GM19397 (cell line): ENCODE data around the gene CFAP54.
"Not testable (repeated sequence)": the region's sequence is repeated elsewhere in the genome, so short reads cannot be mapped to it uniquely, and the experiment has no call there.

Experiments used
- ATAC-seq: cut with Tn5 transposase; IDR thresholded peaks from one replicate; pipeline ENCODE4 v1.9.1; 2021; ENCODE audit warnings: mild to moderate bottlenecking, moderate library complexity; ENCODE audit not compliant: unreplicated experiment

Gene CFAP54

DNA sequence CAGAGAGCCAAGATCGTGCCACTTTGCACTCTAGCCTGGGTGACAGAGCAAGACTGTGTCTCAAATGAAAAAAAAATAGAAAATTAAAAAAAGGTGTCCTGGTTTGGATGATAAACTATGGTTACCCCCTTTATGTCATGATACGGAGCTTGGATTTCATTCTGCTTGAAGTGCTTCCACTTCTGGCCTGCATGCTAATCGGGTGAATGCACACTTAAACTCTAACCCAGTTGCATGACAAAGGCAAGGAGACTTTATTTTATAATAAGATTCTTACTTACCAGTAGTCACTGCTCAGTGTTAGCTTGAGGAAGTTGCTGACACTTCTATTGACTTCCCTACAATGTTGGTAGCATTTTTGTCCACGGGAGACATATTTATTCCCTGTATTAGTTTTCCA is 24.3 kb downstream of the CFAP54 start:
- ATAC-seq: no peak

DNA sequence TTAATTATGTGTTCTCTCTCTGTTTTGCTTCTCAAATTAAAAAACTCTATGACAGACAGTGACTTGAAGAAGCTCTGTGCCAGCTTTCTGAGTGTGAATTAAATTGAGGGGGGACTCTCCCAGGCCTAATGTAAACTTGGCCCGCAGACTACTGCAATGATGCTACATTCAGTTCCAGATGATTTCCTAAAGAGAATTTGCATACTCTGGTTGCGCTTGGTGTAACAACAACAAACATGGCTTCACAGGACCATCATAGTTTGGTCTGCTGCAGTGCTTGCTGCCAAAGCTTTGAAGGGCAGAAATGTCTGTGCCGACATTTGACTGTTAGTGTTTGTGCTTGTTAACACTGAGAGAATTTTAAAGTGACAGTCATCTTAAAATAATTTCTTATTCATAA is 25.0 kb downstream of the CFAP54 start:
- ATAC-seq: peak; percentile 79

DNA sequence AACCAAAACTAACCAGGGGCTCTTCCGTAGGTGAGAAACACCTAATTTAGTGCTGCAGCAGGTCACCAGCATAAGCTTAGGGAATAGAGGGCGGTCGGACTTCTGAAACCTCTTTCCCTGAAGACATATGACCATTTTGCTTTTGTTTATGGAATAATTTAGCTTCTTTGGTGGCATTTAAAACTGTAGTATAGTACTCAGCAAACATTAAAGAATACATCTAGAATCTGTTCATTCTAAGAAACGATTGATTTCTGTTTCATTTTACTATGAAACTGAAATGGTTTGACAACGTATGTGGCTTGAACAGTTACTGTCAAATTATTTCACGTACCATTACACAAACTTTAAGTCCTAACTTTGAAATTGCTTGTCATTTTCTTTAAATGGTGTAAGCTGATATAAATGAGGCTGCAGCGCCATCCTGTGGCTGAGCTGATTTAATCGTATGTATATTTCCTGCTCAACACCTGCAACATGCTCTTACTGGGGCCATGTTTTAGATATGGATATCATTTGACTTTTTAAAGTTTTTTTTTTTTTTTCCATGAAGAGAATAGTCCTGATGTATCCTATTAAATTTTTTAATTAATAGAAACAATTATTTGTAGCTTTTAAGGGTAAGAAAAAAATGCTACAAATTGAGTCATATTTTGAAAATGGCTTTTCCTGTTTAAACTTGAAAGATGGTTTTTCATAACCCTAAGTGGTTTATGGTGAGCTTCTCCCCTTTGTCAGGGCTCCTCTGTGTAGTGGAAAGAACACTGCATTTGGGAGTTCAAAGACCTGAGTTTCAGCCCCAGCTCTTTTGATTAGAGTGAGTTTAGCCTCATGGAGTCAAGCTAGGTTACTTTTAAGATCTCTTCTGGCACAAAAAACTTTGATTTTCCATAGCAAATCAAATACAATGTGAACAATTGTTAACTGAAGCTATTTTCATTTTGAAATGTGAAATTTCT is 27.4 kb downstream of the CFAP54 start:
- peak; percentile 49 for ATAC-seq

DNA sequence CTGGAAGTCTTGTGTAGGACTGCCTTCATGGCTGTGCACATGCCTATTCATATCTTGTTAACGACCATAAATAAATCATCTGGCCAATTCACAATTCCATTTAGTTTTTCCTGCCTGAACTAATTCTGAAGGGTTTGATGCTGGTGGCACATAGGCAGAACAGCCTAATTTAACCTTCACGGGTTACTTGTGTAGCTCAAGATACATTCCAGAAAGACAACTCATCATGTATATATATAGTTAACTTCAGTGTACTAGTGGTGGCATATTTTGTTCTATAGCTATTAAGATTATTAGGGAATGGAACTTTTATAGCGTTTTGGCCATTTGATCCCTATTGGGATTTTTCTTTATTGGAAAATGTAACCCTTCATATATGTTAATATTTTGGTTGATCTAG is 31.4 kb downstream of the CFAP54 start:
- ATAC-seq: no peak

DNA sequence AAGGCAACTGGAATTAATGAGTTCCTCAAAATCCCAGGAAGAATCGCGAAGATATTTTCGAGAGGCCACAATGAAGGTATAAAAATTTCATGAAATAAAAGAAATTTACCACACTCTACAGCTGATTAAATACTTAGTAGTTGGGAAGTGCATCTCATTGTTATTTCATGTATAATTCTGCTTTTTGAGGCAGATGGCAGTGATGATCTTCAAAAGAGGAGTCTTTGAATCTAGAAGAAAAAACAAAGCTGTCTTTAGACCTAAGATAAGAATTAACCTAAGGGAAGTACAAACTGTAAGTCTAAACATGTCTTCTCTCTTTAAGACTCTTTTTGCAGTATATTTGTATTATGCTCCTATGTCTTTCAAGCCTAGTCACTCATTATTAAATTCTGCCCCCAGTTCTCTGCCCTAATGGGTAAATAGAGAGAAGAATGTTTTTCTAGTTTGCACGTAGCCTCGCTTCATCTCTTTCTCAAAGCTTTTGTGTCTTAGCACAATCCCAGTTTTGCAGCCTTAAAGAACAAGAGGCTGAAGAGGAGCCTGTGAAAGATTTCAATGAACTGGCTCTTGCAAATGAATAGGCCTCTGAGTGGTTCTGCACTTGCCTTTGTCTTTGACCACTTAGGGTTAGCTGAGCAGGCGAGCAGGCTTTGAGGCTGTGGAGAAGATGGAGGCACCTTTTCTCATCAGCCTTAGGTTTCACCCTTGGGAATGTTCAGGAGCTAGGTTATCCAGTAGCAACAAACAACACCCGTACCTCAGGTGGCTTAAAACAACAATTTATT is 32.7 kb downstream of the CFAP54 start:
- no peak for ATAC-seq

DNA sequence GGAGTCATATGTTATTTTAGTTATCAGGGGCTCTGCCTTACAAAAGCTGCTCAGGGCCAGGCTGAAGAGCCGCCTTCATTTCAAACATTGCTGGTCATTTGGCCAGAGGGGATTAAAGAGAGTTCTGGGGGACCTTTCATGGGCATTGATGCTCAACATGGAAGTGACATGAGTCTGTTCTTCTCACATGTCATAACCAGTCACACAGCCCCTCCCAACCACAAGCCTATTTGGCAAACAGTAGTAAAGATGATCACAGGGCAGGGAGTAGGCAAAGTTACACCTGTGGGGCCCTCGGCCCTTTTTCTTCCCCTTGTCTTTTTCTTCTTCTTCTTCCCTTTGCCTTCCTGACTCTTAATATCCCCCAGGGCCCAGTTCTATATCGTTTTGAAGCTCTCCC is 33.3 kb downstream of the CFAP54 start:
- ATAC-seq: no peak

DNA sequence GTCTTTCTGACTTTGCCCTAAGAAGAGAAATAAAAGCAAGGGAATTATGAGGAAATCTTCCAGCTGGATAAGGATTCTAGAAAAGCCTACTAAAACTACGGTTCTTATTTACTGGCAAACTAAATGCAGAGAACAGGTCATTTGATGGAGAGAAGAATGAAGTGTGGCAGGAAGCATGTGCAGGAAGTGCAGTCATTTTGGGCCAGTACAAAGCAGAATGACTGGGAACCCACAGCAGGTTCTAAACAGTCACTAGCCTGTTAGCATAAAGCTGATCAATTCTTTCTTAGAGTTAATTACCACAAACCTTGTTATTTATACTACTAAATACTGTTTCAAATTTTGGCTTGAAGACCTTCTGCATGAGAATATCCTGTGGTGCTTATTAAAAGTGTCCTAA is 36.7 kb downstream of the CFAP54 start:
- ATAC-seq: no peak

DNA sequence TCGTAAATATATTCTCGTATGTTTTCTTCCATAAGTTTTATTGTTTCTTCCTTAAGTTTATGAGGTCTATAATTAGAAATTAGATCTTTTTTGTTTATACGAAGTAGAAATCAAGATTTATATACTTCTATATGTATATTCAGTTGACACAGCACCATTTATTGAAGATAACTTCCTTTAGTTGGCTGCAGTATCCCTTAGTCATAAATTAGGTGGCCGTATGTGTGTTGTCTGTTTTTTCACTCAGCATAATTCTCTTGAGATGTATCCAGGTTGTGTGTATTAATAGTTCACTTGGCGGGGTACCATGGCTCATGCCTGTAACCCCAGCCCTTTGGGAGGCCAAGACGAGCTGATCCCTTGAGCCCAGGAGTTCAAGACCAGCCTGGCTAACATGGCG is 40.5 kb downstream of the CFAP54 start:
- no peak for ATAC-seq

DNA sequence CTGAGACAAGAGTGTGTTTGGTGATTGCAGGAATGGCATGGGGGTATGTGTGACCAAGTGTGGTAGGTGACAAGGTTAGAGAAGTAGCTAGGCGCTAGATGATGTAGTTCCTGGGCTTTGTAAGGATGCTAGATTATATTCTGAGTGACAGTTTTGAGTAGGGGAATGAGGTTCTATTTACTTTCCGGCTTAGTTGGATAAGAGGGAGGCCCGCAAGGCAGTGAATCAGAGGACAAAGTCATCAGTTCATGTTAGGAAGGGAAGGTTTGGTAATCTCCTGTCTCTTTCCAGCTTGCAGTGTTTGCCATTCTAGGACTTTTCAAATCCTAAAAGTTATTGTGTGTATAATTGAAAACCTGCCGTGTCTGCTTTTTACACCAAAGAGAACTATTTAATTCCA is 45.0 kb downstream of the CFAP54 start:
- no peak for ATAC-seq

DNA sequence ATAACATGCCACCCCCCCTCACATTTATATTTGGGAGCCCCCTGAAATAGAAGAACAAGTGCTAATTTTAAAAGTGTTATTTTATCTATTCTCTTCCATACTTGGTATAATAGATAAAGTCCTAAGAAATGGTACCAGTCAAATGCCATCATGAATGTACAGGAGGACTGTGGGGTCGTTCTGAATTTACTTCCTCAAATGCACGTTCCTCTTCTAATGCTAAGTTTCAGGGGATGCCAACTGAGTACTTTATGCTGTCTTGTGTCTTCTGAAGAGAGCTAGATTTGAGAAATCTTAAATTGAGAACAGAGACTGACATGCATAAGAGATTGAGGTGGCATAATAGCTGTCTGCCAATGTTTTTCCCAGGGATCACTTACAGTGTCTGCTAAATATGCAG is 59.0 kb downstream of the CFAP54 start:
- no peak for ATAC-seq

DNA sequence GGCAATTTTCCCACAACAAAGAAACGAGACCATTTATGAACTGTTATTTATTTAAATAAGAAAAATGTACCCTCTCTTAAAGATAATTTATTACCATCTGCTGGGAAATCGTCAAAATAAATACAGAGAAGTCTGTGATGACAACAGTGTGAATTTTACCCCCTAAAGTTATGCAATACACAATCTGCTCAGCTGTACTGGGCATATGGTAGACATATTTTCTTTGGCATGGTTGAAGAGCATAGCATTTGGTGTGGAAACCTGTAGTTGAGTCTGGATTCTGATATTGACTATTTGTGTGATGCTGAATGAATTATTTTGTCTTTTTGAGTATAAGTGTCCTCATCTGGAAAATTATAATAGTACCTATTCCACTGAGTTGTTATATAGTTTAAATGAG is 60.0 kb downstream of the CFAP54 start:
- no peak for ATAC-seq

DNA sequence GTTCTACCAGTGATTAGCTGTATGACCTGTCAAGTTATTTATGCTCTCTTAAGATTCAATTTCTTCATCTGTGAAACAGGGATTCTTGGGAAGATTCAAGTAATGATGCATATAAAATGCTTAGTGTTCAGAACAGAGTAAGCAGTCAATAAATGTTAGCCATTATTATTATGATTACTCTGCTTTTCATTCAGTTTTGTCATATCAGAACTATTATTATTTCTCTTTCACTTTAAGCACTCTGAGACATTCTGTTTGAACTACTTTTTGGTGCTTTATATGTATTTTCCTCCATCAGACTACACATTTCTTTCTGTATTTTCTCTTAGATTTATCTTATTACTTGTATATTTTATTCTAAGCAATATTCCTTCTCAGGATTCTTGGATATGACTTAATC is 81.2 kb downstream of the CFAP54 start:
- peak; percentile 5 for ATAC-seq

DNA sequence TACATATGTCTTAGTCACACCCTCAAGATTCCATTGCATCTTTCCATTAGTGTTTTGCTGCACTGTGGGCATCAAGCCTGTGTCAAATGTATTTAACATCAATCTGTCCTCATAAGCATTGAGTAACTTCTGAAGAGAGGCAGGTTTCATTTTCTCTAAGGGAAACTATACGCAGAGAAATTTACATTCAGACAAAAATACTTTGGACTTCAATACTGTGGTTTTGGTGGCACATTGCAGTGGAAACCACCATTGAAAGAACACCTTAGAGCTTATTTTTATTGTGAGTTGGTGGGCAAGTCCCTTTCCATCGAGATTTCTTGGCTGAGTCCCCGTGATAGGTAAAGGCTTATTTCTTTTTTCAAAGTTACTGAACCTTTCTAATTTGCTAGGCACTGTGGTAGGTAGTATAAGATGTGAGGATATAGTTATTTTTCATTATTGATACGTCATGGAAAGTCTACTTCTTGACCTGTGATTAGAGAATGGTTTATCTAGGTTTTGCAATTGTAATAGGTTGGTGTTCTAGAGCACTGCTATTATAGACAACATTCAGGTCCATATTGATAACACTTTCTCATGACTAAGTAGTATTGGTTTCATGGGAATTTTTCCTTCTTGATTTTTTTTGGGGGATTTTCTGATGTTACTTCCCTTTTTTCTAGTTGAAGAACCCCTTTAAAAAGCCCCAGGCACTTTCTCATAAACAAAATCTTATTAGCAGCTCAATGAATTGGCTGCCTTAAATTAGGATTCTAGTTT is 81.9 kb downstream of the CFAP54 start:
- ATAC-seq: peak; percentile 86

DNA sequence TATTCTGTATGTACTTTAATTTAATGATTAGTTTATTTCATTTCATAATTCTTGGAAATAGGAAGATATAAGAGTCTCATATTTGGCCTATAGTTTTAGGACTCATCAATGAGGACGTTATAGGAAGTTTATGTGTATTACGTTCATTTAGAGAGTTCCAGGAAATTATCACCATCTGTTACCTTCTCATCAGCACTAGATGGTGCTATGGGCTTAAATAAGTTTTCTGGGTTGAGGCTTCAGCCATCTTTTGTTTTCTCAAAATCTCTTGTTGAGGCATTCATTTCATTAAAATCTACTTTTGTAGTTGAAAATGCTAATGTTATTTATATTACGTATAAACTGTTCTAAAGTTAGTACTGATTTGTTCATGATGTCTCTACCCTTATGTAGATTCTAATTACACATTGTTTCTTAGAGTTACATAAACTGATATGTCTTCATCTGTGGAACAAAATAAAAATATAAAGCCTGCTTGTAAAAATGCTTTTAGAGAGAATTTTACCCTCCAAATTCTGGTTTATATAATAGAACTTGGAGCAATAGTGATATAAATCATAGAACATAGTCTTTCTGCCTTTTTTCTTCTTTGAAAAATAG is 89.2 kb downstream of the CFAP54 start:
- ATAC-seq: peak; percentile 89

DNA sequence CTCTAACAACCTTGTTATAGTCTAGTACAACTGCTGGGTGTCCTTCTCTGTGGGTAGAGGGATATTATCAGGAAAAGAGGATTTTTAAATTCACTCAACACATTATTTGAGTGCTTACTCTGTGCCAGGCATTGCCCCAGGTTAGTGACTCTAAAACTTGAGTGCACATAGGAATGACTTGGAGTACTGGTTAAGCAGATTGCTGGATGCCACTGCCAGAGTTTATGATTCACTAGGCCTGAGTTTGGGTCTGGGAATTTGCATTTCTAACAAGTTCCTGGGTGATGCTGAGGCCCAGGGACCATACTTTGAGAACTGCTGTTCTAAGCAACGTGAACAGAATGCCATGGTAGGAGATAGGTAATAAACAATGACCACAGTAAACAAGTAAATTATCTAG is 96.6 kb downstream of the CFAP54 start:
- no peak for ATAC-seq

DNA sequence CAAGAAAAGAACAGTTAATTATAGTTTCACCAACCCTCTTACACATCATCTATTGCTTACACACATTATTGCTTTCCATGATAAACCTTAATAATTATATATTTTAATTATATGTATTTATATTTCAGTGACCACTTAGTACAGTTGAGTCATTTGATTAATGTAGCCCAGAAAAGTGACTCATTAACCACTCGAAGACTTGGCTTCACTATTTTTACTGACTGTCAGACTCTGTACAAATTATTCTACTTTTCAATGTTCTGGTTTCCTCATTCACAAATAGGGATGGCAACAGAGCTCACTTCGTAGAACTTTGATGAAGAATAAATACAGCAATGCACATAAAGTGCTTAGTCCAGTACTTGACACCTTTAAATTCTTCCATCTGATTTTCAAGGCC is 98.3 kb downstream of the CFAP54 start:
- ATAC-seq: no peak

DNA sequence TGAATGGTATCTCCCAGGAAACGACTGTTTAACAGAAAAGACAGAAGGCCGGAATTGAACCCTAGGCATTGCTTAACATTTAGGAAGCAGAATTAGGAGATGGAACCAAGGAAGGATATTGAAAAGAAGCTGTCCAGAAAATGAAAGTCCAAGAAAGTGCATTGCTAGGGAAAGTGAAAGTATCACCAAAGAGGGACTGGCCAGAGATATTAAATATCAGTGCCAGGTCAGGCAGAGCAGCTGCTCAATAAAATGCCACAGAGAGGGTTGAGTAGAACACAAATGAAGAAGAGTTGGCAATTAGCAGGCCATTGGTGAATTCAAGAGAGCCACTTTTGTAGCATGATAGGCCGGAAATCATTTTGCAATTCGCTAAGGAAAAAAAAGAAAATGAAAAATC is 101.6 kb downstream of the CFAP54 start:
- ATAC-seq: no peak

DNA sequence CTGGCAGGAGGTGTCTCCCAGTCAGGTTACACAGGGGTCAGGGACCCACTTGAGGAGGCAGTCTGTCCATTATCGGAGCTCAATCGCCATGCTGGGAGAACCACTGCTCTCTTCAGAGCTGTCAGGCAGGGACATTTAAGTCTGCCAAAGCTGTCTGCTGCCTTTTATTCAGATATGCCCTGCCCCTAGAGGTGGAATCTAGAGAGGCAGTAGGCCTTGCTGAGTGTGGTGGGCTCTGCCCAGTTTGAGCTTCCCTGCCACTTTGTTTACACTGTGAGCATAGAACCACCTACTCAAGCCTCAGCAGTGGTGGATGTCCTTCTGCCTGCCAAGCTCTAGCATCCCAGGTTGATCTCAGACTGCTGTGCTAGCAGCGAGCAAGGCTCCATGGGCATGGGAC is 115.0 kb downstream of the CFAP54 start:
- ATAC-seq: not testable (repeated sequence)

DNA sequence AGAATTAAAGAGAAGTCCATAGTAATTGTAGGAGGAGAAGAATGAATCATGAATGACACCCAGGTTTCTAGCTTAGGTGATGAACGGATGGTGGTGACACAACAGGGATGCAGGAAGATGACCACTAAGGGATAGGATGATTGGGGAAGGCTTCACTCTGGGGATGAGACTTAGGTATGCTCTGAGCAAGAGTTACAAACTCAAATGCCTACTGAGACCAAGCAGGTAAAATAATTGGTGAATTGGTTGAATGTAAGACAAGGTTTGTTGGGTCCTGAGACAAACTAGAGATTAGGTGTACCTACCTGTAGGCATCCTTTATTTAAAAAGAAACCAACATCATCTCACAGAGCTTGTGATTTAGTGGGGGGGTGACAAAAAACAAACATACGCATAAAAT is 116.3 kb downstream of the CFAP54 start:
- no peak for ATAC-seq

DNA sequence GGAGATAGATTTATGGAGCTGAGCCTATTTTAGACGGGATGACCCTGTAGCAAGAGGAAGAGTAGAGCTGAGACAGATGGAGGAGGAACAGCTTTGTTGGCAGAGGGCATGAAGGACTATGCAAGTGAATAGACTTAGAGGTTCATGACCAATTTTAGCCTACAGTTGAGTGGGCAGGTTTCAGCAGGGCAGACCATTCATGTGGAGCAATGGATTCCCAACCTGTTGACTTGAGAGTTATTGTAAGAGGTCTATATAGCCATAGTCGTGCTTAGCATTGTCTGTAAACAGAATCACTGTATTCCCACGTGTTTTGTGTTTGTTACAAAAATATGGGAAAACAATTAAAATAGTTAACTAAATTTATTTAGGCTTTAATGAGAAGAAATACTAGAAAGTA is 116.8 kb downstream of the CFAP54 start:
- no peak for ATAC-seq

DNA sequence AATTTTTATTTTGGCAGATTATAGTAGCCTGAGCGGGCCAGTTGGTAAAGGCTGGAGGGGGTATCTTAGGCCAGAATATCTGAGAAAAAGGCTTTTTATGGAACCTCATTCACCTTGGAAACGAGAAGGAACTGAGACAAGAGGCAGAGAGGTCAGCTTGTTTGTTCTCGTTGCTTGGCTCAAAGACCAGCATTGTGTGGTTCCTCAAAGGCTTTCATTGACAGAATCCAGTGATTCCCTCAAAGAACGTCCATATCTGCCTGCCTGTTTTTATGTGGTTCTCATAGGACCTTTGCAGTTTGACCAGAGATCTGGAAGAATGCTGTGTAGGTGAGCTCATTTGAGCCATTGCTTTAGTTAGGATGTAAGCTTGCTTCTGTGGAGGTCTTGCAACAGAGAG is 117.3 kb downstream of the CFAP54 start:
- no peak for ATAC-seq
